ENCODE results near the gene SLC30A1.

GRCh38 chr1:211543025-211543424 lies 35.9 kb downstream of the SLC30A1 start:
- TF ChIP-seq YY1 (IDR thresholded peaks at IDR 0.05; ENCODE audit: extremely low read depth, insufficient replicate concordance, low read depth, low read length) (no peak), CTCF (IDR thresholded peaks at IDR 0.05 in 2 of 3, conservative IDR thresholded peaks at IDR 0.05 in 1 of 3; ENCODE audit: borderline replicate concordance in 1 of 3, insufficient read depth in 1 of 3, low read depth in 2 of 3, low read length in 2 of 3) (no peak), POLR2A (IDR thresholded peaks at IDR 0.05; ENCODE audit: borderline replicate concordance, extremely low read depth, insufficient read depth, insufficient read length) (no peak), POLR2AphosphoS5 (IDR thresholded peaks at IDR 0.05; ENCODE audit: low read depth, low read length) (no peak), ELF1 (IDR thresholded peaks at IDR 0.05; ENCODE audit: borderline replicate concordance, low read depth) (no peak), SIN3A (IDR thresholded peaks at IDR 0.05; ENCODE audit: low read depth) (no peak), JUND (IDR thresholded peaks at IDR 0.05) (no peak), CEBPB (IDR thresholded peaks at IDR 0.05; ENCODE audit: low read depth) (no peak), ZFX (IDR thresholded peaks at IDR 0.05) (no peak)

Measured in HCT116 (cell line).